ENCODE data around the gene CNTNAP4.

CNTNAP4 gene

DNA sequence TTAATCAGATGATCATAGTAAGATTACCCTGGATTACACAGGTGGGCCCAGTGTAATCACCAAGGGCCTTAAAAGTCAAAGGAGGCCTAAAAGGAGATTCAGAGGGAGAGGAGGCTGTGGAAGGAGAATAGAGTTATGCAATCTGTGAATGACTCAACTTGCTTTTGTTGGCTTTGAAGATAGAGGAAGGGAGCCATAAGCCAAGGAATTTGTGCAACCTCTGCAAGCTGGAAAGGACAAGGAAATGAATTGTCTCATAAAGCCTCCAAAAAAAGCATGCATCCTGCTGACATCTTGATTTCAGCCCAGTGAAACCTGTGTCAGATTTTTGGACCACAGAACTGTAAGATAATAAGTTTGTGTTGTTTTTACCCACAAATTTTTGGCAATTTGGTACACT is 109.6 kb downstream of the CNTNAP4 start:
- no peaks in the 10 kb centered on the region for H3K4me1 ChIP-seq (ENCODE audit: control insufficient read depth, low read length)
- H3K4me2 ChIP-seq (ENCODE audit: low read length): no peak overlapping the region
- TF ChIP-seq, protein P1, sequence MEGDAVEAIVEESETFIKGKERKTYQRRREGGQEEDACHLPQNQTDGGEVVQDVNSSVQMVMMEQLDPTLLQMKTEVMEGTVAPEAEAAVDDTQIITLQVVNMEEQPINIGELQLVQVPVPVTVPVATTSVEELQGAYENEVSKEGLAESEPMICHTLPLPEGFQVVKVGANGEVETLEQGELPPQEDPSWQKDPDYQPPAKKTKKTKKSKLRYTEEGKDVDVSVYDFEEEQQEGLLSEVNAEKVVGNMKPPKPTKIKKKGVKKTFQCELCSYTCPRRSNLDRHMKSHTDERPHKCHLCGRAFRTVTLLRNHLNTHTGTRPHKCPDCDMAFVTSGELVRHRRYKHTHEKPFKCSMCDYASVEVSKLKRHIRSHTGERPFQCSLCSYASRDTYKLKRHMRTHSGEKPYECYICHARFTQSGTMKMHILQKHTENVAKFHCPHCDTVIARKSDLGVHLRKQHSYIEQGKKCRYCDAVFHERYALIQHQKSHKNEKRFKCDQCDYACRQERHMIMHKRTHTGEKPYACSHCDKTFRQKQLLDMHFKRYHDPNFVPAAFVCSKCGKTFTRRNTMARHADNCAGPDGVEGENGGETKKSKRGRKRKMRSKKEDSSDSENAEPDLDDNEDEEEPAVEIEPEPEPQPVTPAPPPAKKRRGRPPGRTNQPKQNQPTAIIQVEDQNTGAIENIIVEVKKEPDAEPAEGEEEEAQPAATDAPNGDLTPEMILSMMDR (IDR thresholded peaks at IDR 0.05; ENCODE audit: low read depth, low read length, poor library complexity, severe bottlenecking): no peak
- no peak for TF ChIP-seq EZH2phosphoT487 (IDR thresholded peaks at IDR 0.05; ENCODE audit: borderline replicate concordance, low read length)
- no peaks in the 10 kb centered on the region for H3K27me3 ChIP-seq (ENCODE audit: control insufficient read depth, low read length)
- H3K9me2 ChIP-seq (replicated peaks; ENCODE audit: control insufficient read depth, low read length): no peaks in the 10 kb centered on the region
- no peaks in the 10 kb centered on the region for H3K79me2 ChIP-seq (ENCODE audit: control insufficient read depth, low read length)
- H3K4me3 ChIP-seq (ENCODE audit: low read length): no peak overlapping the region
- no peaks in the 10 kb centered on the region for H4K20me1 ChIP-seq (ENCODE audit: control insufficient read depth, insufficient read depth, low read depth, low read length)
- no peaks in the 10 kb centered on the region for H3F3A ChIP-seq (ENCODE audit: control insufficient read depth, insufficient read depth)
- no peaks in the 10 kb centered on the region for H3K36me3 ChIP-seq (ENCODE audit: control insufficient read depth, low read length)
- H3K27ac ChIP-seq (ENCODE audit: low read depth, low read length): no peak overlapping the region
- no peaks in the 10 kb centered on the region for H3K9me3 ChIP-seq (ENCODE audit: control insufficient read depth, insufficient read depth, low read length)

DNA sequence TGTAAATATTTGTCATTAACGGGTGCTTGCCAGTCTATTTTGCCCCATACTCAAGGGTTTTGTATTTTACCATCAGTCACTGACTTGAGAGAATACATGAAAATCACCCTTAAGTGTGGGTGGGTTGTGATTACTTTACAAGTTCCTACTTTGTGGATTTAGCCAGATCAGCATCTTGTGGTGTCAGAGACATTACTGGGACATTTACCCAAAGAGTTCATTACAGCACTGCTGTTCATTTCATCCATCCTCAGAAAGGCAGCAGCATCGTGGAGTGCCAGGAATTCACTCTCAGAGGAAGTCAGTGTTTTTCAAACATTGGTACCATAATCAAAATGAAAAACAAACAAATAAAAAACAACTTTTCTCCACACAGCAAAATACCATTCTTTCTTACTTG is 110.8 kb downstream of the CNTNAP4 start:
- Histone ChIP-seq H4K20me1 (ENCODE audit: control insufficient read depth, insufficient read depth, low read depth, low read length) (no peaks in the 10 kb centered on the region), H3F3A (ENCODE audit: control insufficient read depth, insufficient read depth) (no peaks in the 10 kb centered on the region), H3K4me2 (ENCODE audit: low read length) (no peak overlapping the region), H3K9me2 (replicated peaks; ENCODE audit: control insufficient read depth, low read length) (no peaks in the 10 kb centered on the region), H3K4me3 (ENCODE audit: low read length) (no peak overlapping the region), H3K27me3 (ENCODE audit: control insufficient read depth, low read length) (no peaks in the 10 kb centered on the region), H3K4me1 (ENCODE audit: control insufficient read depth, low read length) (no peaks in the 10 kb centered on the region), H3K9me3 (ENCODE audit: control insufficient read depth, insufficient read depth, low read length) (no peaks in the 10 kb centered on the region), H3K36me3 (ENCODE audit: control insufficient read depth, low read length) (no peaks in the 10 kb centered on the region), H3K79me2 (ENCODE audit: control insufficient read depth, low read length) (no peaks in the 10 kb centered on the region), H3K27ac (ENCODE audit: low read depth, low read length) (no peak overlapping the region)
- no peak for TF ChIP-seq EZH2phosphoT487 (IDR thresholded peaks at IDR 0.05; ENCODE audit: borderline replicate concordance, low read length)
- TF ChIP-seq, protein P1 (IDR thresholded peaks at IDR 0.05; ENCODE audit: low read depth, low read length, poor library complexity, severe bottlenecking): no peak

DNA sequence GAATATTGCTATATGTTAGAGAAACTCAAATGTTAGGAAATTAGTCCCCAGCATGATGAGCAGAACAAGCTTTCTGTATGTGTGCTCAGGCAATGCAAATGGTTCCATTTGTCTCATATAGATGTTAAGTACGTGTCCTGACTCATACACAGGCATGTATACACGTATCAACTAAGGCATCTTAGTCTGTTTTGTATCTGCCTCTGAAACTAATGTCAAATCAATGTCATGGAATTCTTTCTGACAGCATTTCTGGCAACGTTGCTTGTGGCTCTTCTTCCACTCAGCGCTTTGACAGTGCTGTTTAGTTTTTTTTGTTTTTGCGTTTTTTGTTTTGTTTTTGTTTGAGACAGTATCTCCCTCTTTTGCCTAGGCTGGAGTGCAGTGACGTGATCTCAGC is 111.9 kb downstream of the CNTNAP4 start:
- no peaks in the 10 kb centered on the region for H3K27me3 ChIP-seq (ENCODE audit: control insufficient read depth, low read length)
- H3K36me3 ChIP-seq (ENCODE audit: control insufficient read depth, low read length): no peaks in the 10 kb centered on the region
- H3F3A ChIP-seq (ENCODE audit: control insufficient read depth, insufficient read depth): no peaks in the 10 kb centered on the region
- no peaks in the 10 kb centered on the region for H3K79me2 ChIP-seq (ENCODE audit: control insufficient read depth, low read length)
- no peak overlapping the region for H3K4me2 ChIP-seq (ENCODE audit: low read length)
- H3K4me1 ChIP-seq (ENCODE audit: control insufficient read depth, low read length): no peaks in the 10 kb centered on the region
- H3K9me2 ChIP-seq (replicated peaks; ENCODE audit: control insufficient read depth, low read length): no peaks in the 10 kb centered on the region
- TF ChIP-seq, protein P1 (IDR thresholded peaks at IDR 0.05; ENCODE audit: low read depth, low read length, poor library complexity, severe bottlenecking): no peak
- no peak for TF ChIP-seq EZH2phosphoT487 (IDR thresholded peaks at IDR 0.05; ENCODE audit: borderline replicate concordance, low read length)
- H3K4me3 ChIP-seq (ENCODE audit: low read length): no peak overlapping the region
- no peaks in the 10 kb centered on the region for H3K9me3 ChIP-seq (ENCODE audit: control insufficient read depth, insufficient read depth, low read length)
- H3K27ac ChIP-seq (ENCODE audit: low read depth, low read length): no peak overlapping the region
- H4K20me1 ChIP-seq (ENCODE audit: control insufficient read depth, insufficient read depth, low read depth, low read length): no peaks in the 10 kb centered on the region

DNA sequence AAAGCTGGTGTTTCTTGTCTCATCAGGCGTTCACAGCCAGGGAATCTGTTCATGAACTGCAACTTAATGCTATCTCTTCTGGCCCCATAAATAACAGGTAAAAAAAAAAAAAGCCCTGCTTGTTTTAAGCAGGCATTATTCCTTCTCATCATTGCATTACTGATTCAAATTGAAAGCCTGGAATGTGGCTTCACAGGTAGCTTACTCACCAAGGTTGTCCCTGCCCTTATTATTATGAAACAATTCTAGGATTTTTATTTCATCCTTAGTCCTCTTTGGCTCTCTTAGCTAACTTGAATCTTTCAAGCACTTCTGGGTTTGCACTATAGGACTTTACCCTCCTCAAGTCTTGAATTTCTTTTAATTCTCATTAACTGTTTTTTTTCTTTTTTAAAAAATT is 113.3 kb downstream of the CNTNAP4 start:
- no peak for TF ChIP-seq EZH2phosphoT487 (IDR thresholded peaks at IDR 0.05; ENCODE audit: borderline replicate concordance, low read length)
- TF ChIP-seq, protein P1 (IDR thresholded peaks at IDR 0.05; ENCODE audit: low read depth, low read length, poor library complexity, severe bottlenecking): no peak

More for the DNA sequence above, 113.3 kb downstream of the CNTNAP4 start:
- no peaks in the 10 kb centered on the region for H3K36me3 ChIP-seq (ENCODE audit: control insufficient read depth, low read length)
- H3K9me2 ChIP-seq (replicated peaks; ENCODE audit: control insufficient read depth, low read length): no peaks in the 10 kb centered on the region
- no peaks in the 10 kb centered on the region for H3K4me1 ChIP-seq (ENCODE audit: control insufficient read depth, low read length)
- H3K4me3 ChIP-seq (ENCODE audit: low read length): no peak overlapping the region
- H3K9me3 ChIP-seq (ENCODE audit: control insufficient read depth, insufficient read depth, low read length): no peaks in the 10 kb centered on the region
- no peaks in the 10 kb centered on the region for H3K79me2 ChIP-seq (ENCODE audit: control insufficient read depth, low read length)
- no peaks in the 10 kb centered on the region for H4K20me1 ChIP-seq (ENCODE audit: control insufficient read depth, insufficient read depth, low read depth, low read length)
- no peaks in the 10 kb centered on the region for H3F3A ChIP-seq (ENCODE audit: control insufficient read depth, insufficient read depth)
- no peaks in the 10 kb centered on the region for H3K27me3 ChIP-seq (ENCODE audit: control insufficient read depth, low read length)
- H3K4me2 ChIP-seq (ENCODE audit: low read length): no peak overlapping the region
- H3K27ac ChIP-seq (ENCODE audit: low read depth, low read length): no peak overlapping the region
